Suprapubic skin (tissue), 4 donors: Measurements from ENCODE around the gene PTPRN2.

Experiments used
- EP300 ChIP-seq: sonication (generic); formaldehyde crosslinking; IDR thresholded peaks from one replicate; pipeline ENCODE4 v1.6.1; 2017; ENCODE audit warnings: antibody characterized with exemption
- POLR2A ChIP-seq, 2 donors: fragments of 450-650 bp; IDR thresholded peaks; one replicate each; pipeline ENCODE4 v1.6.1; 2017; ENCODE audit warnings: antibody characterized with exemption in 2 of 2, mild to moderate bottlenecking in 2 of 2, moderate library complexity in 2 of 2
- POLR2AphosphoS5 ChIP-seq, 3 donors: sonication (generic); formaldehyde crosslinking; IDR thresholded peaks; one replicate each; pipeline ENCODE4 v1.6.1; 2017; ENCODE audit warnings: antibody characterized with exemption in 3 of 3
- TF ChIP-seq, protein P1 (sequence below), 2 donors: fragments of 200-600 bp in 1 of 2; fragments of 450-650 bp in 1 of 2; sonication (generic) in 1 of 2; IDR thresholded peaks; one replicate each; pipeline ENCODE4 v1.5.1; 2016 to 2019; ENCODE audit warnings: antibody characterized with exemption in 2 of 2, mild to moderate bottlenecking in 1 of 2, moderate library complexity in 1 of 2

DNA sequence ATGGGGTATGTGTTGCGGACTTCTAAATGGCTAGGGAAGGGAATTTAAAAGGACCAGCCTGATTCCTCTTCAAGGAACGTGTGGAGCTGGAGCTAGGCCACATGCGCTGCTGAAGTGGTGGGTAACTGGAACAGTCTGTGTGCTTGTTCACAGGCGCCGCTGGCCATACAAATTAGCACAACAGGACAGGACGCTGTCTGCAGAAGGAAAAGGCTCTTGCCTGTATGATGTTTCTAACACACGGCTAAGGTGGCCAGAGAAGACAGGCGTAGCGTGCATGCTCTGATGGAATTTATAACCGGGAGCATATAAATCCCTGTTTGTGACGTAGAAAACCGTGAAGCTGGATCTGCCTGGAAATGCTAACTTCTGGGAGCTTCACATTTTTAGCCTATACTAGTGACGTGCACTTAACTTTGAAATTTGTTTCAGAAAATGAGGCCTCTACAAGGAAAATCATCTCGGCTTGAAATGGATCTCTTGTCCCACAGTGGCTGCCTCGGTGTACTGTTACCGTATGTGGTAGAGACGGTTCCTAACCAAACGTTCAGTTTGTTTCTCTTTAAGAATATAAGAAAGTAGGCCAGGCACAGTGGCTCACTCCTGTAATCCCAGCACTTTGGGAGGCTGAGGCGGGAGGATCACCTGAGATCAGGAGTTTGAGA, 569.4 kb downstream of the PTPRN2 start:
- TF ChIP-seq EP300: no peak
- TF ChIP-seq, protein P1, sequence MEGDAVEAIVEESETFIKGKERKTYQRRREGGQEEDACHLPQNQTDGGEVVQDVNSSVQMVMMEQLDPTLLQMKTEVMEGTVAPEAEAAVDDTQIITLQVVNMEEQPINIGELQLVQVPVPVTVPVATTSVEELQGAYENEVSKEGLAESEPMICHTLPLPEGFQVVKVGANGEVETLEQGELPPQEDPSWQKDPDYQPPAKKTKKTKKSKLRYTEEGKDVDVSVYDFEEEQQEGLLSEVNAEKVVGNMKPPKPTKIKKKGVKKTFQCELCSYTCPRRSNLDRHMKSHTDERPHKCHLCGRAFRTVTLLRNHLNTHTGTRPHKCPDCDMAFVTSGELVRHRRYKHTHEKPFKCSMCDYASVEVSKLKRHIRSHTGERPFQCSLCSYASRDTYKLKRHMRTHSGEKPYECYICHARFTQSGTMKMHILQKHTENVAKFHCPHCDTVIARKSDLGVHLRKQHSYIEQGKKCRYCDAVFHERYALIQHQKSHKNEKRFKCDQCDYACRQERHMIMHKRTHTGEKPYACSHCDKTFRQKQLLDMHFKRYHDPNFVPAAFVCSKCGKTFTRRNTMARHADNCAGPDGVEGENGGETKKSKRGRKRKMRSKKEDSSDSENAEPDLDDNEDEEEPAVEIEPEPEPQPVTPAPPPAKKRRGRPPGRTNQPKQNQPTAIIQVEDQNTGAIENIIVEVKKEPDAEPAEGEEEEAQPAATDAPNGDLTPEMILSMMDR (IDR thresholded peaks at IDR 0.05): no peak
- TF ChIP-seq POLR2A (IDR thresholded peaks at IDR 0.05): no peak
- no peak for TF ChIP-seq POLR2AphosphoS5 (IDR thresholded peaks at IDR 0.05)
